ENCODE data around the gene MCRIP1.

DNA sequence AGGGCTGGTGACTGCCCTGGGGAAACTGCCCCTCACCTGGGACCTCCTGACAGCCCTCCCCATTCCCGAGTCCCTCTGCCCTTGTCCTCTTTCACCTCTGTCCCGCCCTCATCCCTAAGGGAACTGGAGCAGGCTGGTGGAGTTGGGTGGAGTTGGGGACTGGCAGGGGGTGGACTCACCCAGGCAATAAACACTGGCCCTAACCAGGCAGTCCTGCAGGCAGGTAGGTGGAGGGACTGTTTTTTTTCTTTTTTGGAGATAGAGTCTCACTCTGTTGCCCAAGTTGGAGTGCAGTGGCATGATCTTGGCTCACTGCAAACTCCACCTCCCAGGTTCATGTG lies 17.5 kb downstream of the MCRIP1 start:
- TF ChIP-seq ESRRA (IDR thresholded peaks at IDR 0.05; ENCODE audit: borderline replicate concordance, low read depth) (no peak), HDAC1 (IDR thresholded peaks at IDR 0.05) (no peak), ZBTB2 (IDR thresholded peaks at IDR 0.05) (no peak), ZNF217 (CRISPR knock-in tag; IDR thresholded peaks at IDR 0.05) (no peak), REST (IDR thresholded peaks at IDR 0.05; ENCODE audit: borderline replicate concordance) (no peak), REST (CRISPR knock-in tag; IDR thresholded peaks at IDR 0.05; ENCODE audit: low read depth) (no peak), ZFX (CRISPR knock-in tag; IDR thresholded peaks at IDR 0.05) (no peak), ZKSCAN8 (CRISPR knock-in tag; IDR thresholded peaks at IDR 0.05) (no peak), POLR2A (conservative IDR thresholded peaks at IDR 0.05) (no peak), PRMT5 (CRISPR knock-in tag; IDR thresholded peaks at IDR 0.05) (no peak), PHF8 (IDR thresholded peaks at IDR 0.05; ENCODE audit: borderline replicate concordance, low read length) (no peak)
- TF ChIP-seq, protein P1, sequence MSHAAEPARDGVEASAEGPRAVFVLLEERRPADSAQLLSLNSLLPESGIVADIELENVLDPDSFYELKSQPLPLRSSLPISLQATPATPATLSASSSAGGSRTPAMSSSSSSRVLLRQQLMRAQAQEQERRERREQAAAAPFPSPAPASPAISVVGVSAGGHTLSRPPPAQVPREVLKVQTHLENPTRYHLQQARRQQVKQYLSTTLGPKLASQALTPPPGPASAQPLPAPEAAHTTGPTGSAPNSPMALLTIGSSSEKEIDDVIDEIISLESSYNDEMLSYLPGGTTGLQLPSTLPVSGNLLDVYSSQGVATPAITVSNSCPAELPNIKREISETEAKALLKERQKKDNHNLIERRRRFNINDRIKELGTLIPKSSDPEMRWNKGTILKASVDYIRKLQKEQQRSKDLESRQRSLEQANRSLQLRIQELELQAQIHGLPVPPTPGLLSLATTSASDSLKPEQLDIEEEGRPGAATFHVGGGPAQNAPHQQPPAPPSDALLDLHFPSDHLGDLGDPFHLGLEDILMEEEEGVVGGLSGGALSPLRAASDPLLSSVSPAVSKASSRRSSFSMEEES (CRISPR knock-in tag; IDR thresholded peaks at IDR 0.05): no peak

Measured in K562 (cell line).